Osteocyte (in vitro differentiated cells): ENCODE data around the gene NFIX. TPM values are rescaled to one million over a fixed set of nuclear protein-coding genes. Genes with fewer than 3 reads are reported as not detected.

Experiments used
- DNase-seq: peaks from one replicate; pipeline ENCODE4 v3.0.0; 2021; ENCODE audit warnings: mixed read lengths; ENCODE audit not compliant: unreplicated experiment; ENCODE audit errors: extremely low spot score
- H3K27ac Mint-ChIP-seq: one replicate; pipeline ENCODE4 v1.8.0; 2021; ENCODE audit warnings: mild to moderate bottlenecking, mixed read lengths; ENCODE audit not compliant: unreplicated experiment
- H3K27me3 Mint-ChIP-seq: one replicate; pipeline ENCODE4 v1.8.0; 2021; ENCODE audit warnings: mixed read lengths; ENCODE audit not compliant: unreplicated experiment
- H3K36me3 Mint-ChIP-seq: one replicate; pipeline ENCODE4 v1.8.0; 2021; ENCODE audit warnings: mixed read lengths; ENCODE audit not compliant: unreplicated experiment
- H3K4me1 Mint-ChIP-seq: one replicate; pipeline ENCODE4 v1.8.0; 2021; ENCODE audit warnings: mixed read lengths; ENCODE audit not compliant: unreplicated experiment
- H3K4me3 Mint-ChIP-seq: one replicate; pipeline ENCODE4 v1.8.0; 2021; ENCODE audit warnings: mild to moderate bottlenecking, moderate library complexity, mixed read lengths; ENCODE audit not compliant: unreplicated experiment
- H3K9me3 Mint-ChIP-seq: one replicate; pipeline ENCODE4 v1.8.0; 2021; ENCODE audit warnings: mixed read lengths; ENCODE audit not compliant: unreplicated experiment
- total RNA-seq: library from RNA; stranded (reverse); gene quantifications from 2 replicates; pipeline ENCODE4 v1.2.1, GENCODE V29; 2021
- TF ChIP-seq, protein P1 (sequence below): fragments of 200-600 bp; sonication (generic); IDR thresholded peaks from 2 replicates; pipeline ENCODE4 v1.5.0; 2021; ENCODE audit warnings: antibody characterized with exemption, mild to moderate bottlenecking, moderate library complexity

NFIX gene
- total RNA-seq, 1 donor from 2014 or later = 87.0 TPM

- H3K27me3 Mint-ChIP-seq = no peaks in the 10 kb centered on the region
- no peak overlapping the region for H3K4me3 Mint-ChIP-seq
- H3K36me3 Mint-ChIP-seq = peaks cover 11% of the 10 kb centered on the region
- H3K4me1 Mint-ChIP-seq = peaks cover 34% of the 10 kb centered on the region
- no peak overlapping the region for H3K27ac Mint-ChIP-seq
- TF ChIP-seq, protein P1, sequence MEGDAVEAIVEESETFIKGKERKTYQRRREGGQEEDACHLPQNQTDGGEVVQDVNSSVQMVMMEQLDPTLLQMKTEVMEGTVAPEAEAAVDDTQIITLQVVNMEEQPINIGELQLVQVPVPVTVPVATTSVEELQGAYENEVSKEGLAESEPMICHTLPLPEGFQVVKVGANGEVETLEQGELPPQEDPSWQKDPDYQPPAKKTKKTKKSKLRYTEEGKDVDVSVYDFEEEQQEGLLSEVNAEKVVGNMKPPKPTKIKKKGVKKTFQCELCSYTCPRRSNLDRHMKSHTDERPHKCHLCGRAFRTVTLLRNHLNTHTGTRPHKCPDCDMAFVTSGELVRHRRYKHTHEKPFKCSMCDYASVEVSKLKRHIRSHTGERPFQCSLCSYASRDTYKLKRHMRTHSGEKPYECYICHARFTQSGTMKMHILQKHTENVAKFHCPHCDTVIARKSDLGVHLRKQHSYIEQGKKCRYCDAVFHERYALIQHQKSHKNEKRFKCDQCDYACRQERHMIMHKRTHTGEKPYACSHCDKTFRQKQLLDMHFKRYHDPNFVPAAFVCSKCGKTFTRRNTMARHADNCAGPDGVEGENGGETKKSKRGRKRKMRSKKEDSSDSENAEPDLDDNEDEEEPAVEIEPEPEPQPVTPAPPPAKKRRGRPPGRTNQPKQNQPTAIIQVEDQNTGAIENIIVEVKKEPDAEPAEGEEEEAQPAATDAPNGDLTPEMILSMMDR = no peak
- DNase-seq = no peak
- no peaks in the 10 kb centered on the region for H3K9me3 Mint-ChIP-seq
These were observed 49.1 kb downstream of the NFIX start for GRCh38 chr19:13044231-13044836.

GRCh38 chr19:13045812-13046211 lies 50.5 kb downstream of the NFIX start:
- Mint-ChIP-seq H3K9me3 (no peaks in the 10 kb centered on the region), H3K27me3 (no peaks in the 10 kb centered on the region), H3K27ac (no peak overlapping the region), H3K36me3 (peaks cover 15% of the 10 kb centered on the region), H3K4me1 (peaks cover 31% of the 10 kb centered on the region), H3K4me3 (no peak overlapping the region)
- TF ChIP-seq, protein P1 = no peak
- no peak for DNase-seq

DNA sequence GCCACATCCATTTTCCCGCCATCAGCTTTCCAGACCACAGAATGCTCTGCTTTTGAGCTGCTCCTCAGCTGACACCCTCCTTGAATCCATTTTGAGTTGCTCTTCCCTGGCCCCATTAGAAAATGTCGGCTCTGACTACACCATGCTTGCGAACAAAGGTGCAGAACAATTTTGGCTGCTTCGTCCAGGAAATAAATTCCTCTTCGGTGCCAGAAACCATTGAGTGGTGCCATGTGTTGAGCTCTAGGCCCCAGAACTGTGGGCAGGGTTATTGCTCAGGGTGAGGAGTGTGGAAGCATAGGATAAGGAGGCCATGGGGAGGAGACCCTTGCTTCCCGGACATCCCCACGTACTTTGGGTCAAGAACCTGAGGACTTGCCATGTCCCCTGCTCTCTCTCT lies 52.1 kb downstream of the NFIX start:
- Mint-ChIP-seq H3K27ac (no peak overlapping the region), H3K4me3 (no peak overlapping the region), H3K27me3 (no peaks in the 10 kb centered on the region), H3K9me3 (no peaks in the 10 kb centered on the region), H3K36me3 (peaks cover 15% of the 10 kb centered on the region), H3K4me1 (peaks cover 43% of the 10 kb centered on the region)
- TF ChIP-seq, protein P1 = no peak
- DNase-seq = no peak

GRCh38 chr19:13050274-13050673 lies 55.0 kb downstream of the NFIX start:
- H3K9me3 Mint-ChIP-seq = no peaks in the 10 kb centered on the region
- H3K27ac Mint-ChIP-seq = no peak overlapping the region
- no peak overlapping the region for H3K4me3 Mint-ChIP-seq
- no peak for DNase-seq
- no peaks in the 10 kb centered on the region for H3K27me3 Mint-ChIP-seq
- TF ChIP-seq, protein P1 = no peak
- peaks cover 48% of the 10 kb centered on the region for H3K4me1 Mint-ChIP-seq
- H3K36me3 Mint-ChIP-seq = peaks cover 11% of the 10 kb centered on the region

DNA sequence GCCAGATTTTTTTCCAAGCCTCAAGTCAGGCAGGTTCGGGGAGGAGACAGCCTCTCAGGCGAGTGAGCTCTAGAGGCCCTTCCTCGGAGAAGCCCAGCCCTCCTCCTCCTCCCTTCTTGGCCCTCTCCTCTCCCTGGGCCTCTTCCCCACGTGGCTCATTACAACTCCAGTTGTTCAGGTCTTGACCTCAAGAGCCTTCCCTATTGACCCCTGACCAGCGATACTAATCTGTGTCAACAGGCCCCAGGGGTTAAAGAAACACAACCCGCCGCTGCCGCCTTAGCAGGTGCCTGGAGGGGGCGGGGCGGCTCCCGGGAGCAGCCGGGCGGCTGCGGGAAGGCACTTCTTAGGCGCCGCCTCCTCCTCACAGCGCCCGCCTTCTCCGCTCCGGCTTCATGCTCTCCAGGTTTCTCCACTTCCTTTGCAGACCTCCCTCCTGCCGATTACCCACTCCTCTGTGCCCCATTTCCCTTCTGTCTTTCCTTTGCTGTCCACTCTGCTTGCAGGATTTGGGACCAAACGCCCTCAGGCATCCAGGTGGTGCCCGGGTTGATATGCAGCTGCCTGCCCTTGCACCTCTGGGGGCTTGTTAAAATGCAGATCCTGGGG lies 56.4 kb downstream of the NFIX start:
- H3K4me3 Mint-ChIP-seq = peak overlapping the region; percentile 2
- peaks cover 62% of the 10 kb centered on the region for H3K4me1 Mint-ChIP-seq
- H3K36me3 Mint-ChIP-seq = peaks cover 11% of the 10 kb centered on the region
- no peaks in the 10 kb centered on the region for H3K27me3 Mint-ChIP-seq
- TF ChIP-seq, protein P1 = no peak
- H3K9me3 Mint-ChIP-seq = no peaks in the 10 kb centered on the region
- peak overlapping the region; percentile 38 for H3K27ac Mint-ChIP-seq
- DNase-seq = no peak
